Testis (tissue), 2 donors: Measurements from ENCODE around the gene APOA4.

Experiments used
- CTCF ChIP-seq, 3 experiments: fragments of 450-650 bp in 2 of 3; fragments of 200-600 bp in 1 of 3; sonication (generic) in 1 of 3; IDR thresholded peaks; one replicate each; pipeline ENCODE4 v1.5.1; 2016 to 2019; ENCODE audit warnings: antibody characterized with exemption in 3 of 3, mild to moderate bottlenecking in 2 of 3, moderate library complexity in 1 of 3
- POLR2A ChIP-seq: fragments of 450-650 bp; IDR thresholded peaks from one replicate; pipeline ENCODE4 v1.6.1; 2017; ENCODE audit warnings: antibody characterized with exemption, mild to moderate bottlenecking, moderate library complexity

GRCh38 chr11:116868066-116868465 lies 45.0 kb upstream of the APOA4 start:
- TF ChIP-seq POLR2A (no peak), CTCF (IDR thresholded peaks at IDR 0.05) (no peak)
